ENCODE measurements around the gene WDR72.

DNA sequence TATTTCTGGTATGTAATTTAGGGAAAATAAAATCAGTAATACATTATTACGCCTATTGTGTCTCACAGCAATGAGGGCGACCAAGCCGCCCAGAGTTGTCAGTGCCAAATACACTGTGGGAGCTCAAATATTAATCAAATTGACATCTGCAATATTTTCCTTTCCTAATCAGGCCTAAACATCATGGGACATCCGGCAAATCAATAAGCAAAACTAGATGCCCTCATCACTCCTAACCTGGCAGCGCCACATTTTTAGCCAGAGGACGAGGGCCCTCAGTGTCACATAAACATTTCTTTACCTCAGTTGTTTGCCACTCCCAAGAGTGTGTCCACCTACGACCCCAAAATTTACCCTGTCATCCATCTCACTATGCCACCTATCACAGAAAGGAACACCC, 64.1 kb downstream of the WDR72 start:
- TF ChIP-seq CTCF (IDR thresholded peaks at IDR 0.05) = no peak
- TF ChIP-seq POLR2A (IDR thresholded peaks at IDR 0.05) = no peak
- TF ChIP-seq POLR2AphosphoS5 (IDR thresholded peaks at IDR 0.05) = no peak
